Hematopoietic multipotent progenitor cell (in vitro differentiated cells): ENCODE results near the gene COBLL1. TPM values are rescaled to one million over a fixed set of nuclear protein-coding genes. Genes with fewer than 3 reads are reported as not detected.

ENCODE experiments used
- DNase-seq, 3 donors: peaks; one replicate each; pipeline ENCODE4 v3.0.0-alpha.2; 2011 to 2015; ENCODE audit warnings: low read depth in 2 of 3, low spot score in 2 of 3
- total RNA-seq: library from RNA; depleted of rRNA; stranded (reverse); fragments of >200 nt; gene quantifications from one replicate; pipeline ENCODE4 v1.2.3, GENCODE V29; 2012

Gene COBLL1
- total RNA-seq, 1 donor = 10.2 TPM

DNA sequence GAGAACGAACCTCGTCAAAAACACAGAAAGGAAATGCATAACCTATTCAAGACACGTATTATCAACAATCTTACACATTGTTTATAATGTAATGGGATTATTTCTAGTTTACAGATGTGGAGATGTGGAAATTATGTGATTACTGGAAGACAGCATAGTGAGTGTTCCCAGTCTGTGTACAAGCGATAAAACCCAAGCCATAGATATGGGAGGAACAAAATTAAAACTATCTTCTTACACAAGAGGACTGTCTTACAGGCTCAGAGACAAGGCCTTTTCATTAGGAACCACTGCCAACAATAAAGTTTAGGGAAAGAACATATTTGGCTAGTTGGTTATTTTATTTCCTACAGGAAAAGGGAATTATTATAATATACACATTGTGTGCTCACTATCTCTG is 20.3 kb downstream of the COBLL1 start:
- no peak for DNase-seq

DNA sequence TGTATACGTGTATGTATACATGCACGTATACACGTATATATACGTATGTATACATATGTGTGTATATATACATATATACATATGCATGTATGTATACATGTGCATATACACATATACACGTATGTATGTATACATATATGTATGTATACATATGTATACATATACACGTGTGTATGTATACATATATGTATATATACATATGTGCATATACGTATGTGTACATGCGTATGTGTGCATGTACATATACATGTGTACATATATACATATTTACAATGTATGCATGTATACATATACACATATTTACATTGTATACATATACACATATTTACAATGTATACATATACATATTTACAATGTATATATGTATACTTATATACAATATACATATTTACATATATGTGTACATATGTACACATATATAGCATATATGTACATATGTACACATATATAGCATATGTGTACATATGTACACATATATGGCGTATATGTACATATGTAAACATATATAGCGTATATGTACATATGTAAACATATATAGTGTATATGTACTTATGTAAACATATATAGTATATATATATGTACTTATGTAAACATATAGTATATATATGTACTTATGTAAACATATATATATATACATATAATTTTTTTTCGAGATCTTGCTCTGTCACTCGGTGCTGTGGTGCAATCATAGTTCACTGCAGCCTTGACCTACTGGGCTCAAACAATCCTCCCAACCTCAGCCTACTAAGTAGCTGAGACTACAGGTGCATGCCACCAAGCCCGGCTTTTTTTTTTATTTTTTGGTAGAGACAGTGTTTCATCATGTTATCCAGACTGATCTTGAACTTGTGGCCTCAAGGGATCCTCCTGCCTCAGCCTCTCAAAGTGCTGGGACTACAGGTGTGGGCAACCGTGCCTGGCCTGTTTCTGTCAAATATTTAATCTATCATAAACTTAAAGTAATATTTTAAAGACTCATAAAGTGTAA is 23.2 kb downstream of the COBLL1 start:
- DNase-seq = no peak

DNA sequence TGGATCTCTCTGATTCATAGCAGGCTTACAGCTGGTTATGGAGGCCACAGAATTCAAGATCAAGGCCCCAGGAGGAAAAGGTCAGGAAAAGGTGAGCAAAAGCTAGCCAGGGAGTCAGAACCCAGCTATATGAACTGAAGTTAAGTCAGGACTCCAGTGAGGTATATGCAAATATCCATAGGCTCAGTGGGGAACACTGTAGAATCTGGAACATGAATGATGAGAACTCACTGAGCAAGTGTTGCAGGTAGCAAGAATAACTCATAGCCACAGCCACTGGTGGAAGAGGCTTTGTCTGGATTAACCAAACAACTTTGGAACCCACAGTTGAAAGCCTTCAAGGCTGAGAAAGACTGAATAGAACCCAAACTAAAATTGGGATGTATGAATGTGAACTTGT is 24.7 kb downstream of the COBLL1 start:
- DNase-seq = no peak

DNA sequence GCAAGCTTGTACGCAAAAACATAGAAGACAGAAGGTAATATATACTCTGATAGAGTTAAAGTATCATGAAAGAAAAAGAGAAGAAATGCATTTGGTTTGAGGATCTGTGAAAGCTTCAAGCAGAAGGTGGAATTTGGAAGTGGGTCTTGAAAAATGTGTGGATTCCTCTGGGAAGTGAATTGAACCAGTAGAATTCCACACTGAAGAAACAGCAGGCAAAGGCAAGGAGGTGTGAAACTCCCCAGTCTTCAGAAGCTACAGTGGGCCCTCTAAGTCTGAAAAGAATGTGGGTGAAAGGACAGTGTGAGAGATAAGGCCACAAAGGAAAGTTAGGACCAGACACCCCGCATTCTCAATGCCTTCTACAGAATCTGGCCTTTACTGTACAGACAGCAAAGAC is 25.6 kb downstream of the COBLL1 start:
- no peak for DNase-seq

DNA sequence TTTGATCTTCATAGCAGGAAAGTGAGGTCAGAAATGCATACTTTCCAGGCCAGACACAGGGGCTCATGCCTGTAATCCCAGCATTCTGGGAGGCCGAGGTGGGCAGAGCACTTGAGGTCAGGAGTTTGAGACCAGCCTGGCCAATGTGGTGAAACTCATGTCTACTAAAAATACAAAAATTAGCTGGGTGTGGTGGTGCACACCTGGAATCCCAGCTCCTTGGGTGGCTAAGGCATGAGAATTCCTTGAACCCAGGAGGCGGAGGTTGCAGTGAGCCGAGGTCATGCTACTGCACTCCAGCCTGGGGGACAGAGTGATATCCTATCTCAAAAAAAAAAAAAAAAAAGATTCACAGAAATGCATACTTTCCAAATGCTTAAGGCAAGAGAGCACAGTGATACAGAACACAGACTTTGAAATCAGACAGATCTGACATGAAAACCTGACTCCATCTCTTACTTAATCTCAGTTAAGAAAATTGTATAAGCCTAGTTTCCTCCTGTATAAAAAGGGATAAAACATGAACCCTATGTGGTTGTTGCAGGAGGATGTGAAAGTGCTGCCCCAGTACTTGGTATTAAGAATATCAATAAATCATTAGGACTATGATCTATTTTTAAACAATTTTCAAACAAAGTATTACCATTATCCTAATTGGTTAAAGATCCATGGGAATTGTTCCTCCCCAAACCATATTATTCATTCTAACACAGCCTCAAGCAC is 26.4 kb downstream of the COBLL1 start:
- no peak for DNase-seq

DNA sequence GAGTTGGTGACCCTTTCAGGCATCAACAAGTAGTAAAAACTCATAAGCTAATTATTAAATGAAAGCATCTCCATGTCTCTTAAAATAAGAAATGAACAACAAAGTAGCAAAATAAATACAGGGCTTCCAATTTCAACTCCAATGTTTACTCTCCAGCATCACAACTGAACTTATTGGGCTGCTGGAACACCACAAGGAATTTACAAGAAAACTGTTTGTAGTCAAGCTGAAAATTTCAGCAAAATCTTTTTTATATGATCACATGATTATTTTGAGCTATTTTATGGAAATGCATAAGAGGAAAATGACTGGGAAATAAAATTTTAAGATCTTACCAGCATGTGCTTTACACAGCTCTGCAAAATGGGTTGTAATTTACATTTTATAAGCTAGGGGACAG is 28.1 kb downstream of the COBLL1 start:
- DNase-seq = no peak

DNA sequence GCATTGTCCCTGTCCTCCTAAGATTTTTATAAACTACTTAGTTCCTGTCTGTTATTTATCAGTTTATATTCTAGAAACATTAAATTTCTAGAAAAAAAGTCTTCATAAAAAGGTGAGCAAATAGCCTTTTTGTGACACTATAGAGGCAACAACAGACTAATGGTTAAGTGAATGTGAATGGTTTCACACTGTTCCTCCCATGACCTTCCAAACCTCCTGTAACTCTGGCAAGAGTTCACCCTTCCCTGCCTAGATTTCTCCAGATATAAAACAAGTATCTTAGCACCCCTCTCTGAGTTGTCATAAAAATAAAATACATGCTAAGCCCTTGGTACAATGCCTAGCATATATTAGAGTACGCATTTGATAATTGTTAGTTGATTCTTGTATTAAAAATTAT is 29.2 kb downstream of the COBLL1 start:
- DNase-seq = no peak

DNA sequence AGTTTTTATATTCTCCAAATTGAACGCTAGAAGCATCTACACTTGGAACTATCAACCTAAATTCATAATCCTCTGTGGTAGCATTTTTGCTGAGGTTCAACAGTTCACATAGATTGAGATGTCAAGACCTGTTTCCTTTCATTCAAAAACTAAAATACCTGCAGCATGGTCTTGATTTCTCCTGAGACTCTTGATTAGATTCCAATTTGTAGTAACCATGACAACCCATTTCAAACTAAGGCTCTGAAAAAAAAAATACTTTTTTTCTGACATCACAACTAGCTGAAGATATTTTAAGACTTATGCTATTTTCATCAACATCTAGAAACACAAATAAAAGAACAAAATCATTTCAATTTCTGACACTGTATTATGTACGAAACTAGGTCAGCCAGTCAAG is 29.8 kb downstream of the COBLL1 start:
- DNase-seq = no peak

DNA sequence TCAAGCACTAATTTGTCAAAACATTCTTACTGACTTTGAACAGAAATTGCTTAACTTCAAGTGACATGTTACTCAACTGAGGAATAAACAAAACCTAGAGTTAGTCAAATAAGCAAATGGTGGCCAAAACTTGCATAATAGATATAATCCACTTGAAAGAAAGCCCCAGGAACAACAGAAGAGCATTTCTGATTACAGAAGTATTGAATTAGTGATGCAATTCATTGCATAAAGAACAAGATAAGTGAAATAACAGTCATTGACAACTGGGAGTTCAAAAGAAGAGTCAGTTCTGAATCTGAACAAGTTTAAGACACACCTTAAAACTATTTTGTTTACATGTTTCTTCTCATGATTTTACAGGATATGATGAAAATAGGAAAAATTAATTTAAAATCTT is 30.8 kb downstream of the COBLL1 start:
- DNase-seq = no peak

DNA sequence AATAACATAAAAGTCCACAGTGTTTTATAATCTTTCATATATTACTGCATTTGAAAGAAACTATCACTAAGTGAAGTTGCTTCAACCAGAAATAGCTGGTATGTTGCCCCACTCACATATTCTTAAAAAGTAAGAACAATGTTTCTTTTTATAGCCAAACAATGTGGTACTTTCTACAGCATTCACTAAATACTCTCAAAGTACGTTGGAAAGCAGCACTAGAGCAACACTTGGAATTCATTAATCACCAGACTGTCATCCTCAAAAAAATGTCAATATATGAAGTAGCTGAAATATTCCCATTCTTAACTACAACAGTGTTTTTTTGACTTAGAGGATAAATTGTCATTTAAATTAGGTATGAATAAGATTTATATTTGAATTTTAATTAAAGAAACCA is 32.8 kb downstream of the COBLL1 start:
- no peak for DNase-seq

DNA sequence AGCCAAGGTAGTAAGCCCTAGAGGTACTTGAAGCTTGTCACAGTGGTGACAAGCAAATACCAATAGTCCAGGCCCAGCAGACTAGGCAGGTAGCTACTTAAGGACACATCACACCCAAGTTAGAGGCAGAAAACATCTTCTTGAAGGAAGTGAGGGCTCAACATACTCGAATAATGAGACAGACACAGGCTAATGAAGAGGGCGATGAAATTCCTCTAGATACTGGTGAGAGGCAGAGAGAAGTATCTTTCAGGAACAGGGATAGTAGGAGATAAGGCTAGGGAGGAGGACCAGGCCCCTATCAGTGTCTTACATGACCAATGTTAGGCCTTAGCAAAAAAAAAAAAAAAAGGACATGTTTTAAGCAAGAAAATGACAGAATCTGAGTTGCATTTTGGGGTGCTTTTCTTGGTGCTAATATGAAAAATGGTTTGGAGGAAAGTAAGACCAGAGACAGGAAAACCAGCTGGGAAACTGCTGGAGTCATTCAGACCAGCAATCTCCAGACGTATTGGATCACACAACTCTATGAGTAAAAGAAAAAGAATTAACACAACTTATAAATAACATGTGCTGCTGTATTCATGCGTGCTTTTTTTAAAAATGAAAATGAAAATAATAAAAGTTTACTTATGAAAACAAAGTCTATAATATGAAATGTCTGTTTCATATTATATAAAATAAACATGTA is 37.7 kb downstream of the COBLL1 start:
- DNase-seq = no peak

DNA sequence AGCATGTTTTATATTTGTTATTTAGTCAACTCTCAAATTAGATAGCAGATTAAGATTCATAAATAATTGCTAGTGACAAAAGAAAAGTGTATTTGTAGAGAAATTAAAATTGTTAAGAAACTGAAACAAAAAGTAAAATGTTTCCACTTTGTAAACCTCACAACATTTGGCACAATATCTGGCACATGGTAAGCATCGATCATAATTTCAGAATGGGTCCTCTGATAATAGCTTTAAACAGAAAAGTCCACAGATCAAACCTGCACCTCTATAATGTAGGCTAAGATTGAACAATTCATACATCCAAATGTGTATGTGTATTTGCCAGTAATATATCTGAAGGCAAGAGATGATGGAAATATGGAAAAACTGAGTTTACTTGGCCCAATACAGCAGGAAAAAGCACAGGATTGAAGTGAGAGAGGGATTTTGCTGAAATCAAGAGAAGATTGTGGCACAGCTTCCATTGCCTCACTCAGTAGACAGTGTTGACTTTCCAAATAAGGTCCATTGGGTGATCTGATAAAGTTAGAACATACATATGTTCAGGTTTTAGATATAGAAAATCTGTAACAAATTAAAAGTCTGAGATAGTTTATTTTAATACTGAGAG is 39.4 kb downstream of the COBLL1 start:
- no peak for DNase-seq

DNA sequence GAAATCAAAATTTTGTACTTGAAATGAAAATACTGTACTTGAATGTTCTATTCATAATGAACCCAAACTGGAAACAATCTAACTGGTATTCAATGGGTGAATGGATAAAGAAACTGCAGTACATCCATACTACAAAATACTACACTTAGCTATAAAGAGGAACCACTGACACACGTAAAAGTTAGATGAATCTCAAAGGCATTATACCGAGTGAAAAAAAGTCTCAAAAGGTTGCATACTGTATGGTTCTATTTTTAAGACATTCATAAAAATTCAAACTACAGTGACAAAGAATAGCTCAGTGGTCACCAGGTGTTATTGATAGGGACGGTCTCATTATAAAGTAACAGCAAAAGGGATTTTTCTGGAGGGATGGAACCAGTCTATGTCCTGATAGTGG is 41.1 kb downstream of the COBLL1 start:
- DNase-seq = no peak

DNA sequence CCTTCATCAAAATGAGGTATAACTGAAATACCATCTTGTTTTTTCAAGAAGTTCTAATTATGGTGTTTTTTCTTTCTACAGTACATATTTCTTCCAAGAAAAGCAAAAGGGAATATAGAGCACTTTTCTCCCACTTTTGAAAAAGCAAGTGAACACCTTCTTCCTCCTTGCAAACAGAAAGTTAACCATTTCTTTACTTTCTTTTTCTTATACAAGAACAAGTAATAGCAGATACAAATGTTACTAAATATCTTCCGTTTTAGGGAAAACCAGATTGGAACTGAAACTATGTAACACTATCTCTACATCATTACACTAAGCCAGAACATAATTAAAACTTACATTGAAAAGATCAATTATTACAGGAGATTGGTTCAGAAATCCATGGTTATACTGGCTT is 44.0 kb downstream of the COBLL1 start:
- DNase-seq = no peak

DNA sequence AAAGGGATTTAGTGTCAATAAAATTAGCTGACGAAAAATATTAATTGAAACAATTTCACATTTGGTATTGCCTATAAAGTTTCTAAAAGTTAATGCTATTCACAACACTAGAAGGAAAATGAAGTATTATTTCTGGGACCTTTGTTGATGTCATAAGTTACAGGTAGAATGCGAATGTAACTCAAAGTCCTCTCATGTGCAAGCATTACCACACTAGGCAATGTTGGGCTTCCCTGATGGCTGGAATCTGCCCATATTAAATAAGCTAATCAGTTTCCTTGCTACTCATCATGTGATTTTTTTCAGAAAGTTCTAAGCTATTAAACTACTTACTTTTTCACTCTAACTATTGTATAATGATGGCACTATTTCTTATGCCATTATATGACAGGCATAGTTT is 44.6 kb downstream of the COBLL1 start:
- no peak for DNase-seq

DNA sequence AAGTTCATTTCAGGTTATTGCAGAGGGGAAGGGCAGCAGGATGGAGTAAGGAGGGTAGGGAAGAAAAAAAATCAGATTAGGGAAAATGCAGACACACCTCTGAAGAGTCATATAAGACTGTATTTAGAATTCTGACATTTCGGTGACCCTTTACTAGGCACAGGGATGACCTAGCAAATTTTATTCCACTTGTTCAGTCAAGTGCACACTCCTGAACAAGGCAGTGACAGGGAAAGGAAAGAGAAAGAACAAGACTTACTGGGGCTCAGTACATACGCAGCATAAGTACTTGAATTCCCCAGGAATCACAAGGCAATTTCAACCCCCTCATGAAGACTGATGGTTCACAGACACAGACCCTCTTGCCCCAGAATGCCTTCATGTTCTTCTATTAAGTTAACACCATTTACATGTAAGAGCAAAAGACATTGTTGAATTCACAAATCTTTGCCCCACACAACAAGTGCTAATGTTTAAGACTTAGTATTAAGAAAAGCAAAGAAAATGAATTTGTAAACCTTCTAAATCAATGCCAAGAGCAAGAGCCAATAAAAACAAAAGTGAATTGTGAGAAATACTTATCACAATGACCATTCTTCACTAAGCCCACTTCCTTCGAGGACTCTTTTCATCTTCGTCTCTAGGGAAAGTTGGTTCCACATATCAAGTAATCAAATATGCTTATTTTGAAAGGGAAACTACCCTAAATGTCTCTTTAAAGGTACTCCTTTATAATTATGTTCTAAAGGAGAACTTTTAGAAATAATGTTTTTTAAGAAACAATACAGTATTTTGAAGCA is 47.0 kb downstream of the COBLL1 start:
- DNase-seq = no peak

DNA sequence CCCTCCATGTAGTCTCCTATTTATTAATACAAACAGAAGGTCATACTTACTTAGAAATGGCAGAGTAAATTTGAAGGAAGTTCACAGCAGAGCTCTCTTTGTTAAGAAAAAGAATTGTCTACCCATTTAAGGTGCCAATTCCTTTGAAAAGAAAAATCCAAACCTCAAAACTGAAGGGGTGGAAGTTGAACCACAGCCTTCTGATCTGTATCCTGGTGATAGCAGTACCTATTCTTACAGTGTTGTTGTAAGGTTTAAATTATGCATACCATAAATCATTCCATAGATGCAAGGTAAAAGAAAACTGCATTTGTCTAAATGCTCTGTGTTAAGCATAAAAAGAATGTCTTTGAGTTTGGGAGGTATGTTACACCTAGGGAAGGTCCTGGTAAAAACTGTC is 47.6 kb downstream of the COBLL1 start:
- peak in 1 of 3 donors; percentile 27 for DNase-seq

DNA sequence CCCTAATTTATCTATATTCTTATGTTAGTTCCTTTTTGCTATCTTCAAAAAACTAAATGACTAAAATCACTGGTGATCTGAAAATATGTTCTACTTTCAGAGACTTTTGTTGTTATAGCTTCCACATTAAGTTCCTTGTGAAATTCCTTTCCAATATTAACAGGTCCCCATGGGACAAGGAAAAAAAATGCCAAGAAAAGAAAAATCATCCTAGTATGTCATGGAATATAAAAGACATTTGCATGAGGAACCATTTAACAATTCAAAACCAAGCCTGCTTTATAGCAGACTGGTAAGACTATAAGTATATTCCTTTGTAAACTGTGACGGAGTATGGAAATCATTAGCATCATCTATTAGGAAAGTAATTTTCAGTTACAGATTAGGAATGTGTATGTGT is 48.1 kb downstream of the COBLL1 start:
- no peak for DNase-seq

DNA sequence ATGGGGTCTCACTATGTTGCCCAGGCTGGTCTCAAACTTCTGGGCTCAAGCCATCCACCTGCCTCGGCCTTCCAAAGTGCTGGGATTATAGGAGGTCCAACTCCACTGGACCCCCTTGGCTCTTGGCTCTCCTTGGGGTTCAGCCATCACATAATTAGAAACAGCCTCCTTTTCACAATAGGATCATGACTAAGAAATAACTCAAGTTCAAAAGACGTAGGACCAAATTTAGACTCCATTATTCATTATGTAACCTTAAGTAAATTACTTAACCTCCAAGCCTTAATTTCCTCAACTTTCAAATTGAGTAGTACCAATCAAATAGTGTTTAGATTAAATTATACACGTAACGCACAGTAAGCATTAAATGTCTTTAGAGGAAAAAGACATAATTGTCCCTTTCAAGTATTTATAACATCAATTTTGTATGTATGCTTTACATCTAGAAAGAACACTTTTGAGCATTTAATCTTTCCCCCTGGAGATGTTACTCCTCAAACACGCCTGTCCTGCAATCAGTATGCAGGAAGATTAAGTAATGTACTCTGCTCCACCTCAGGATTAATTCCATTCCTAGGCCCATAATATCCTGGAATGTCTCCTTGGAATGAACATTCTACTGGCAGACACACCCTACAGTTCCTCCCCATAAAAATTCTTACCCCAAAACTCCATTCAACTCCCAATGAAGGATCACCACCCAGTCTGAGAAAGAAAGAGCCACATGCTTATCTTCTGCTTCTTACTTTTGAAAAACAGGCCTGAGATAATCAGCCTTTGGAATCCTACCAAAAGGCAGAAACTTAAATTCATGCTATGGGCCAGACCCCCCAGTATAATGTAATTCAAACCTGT is 49.1 kb downstream of the COBLL1 start:
- DNase-seq = no peak
